Prostate gland (tissue), 2 donors: ENCODE measurements around the gene DMRTB1.

Source experiments
- POLR2A ChIP-seq: fragments of 450-650 bp; IDR thresholded peaks from one replicate; pipeline ENCODE4 v1.6.1; 2016; ENCODE audit warnings: antibody characterized with exemption, mild to moderate bottlenecking
- TF ChIP-seq, protein P1 (sequence below), 4 experiments: fragments of 200-600 bp in 2 of 4; fragments of 450-650 bp in 2 of 4; sonication (generic) in 2 of 4; IDR thresholded peaks; 1 replicate in 3 of 4; 2 replicates in 1 of 4; pipeline ENCODE4 v1.5.1; 2016 to 2019; ENCODE audit warnings: antibody characterized with exemption in 4 of 4, mild to moderate bottlenecking in 2 of 4, moderate library complexity in 2 of 4

- TF ChIP-seq, protein P1, sequence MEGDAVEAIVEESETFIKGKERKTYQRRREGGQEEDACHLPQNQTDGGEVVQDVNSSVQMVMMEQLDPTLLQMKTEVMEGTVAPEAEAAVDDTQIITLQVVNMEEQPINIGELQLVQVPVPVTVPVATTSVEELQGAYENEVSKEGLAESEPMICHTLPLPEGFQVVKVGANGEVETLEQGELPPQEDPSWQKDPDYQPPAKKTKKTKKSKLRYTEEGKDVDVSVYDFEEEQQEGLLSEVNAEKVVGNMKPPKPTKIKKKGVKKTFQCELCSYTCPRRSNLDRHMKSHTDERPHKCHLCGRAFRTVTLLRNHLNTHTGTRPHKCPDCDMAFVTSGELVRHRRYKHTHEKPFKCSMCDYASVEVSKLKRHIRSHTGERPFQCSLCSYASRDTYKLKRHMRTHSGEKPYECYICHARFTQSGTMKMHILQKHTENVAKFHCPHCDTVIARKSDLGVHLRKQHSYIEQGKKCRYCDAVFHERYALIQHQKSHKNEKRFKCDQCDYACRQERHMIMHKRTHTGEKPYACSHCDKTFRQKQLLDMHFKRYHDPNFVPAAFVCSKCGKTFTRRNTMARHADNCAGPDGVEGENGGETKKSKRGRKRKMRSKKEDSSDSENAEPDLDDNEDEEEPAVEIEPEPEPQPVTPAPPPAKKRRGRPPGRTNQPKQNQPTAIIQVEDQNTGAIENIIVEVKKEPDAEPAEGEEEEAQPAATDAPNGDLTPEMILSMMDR (IDR thresholded peaks at IDR 0.05): no peak
- no peak for TF ChIP-seq POLR2A
Observed at GRCh38 chr1:53490351-53490750, 31.2 kb downstream of the DMRTB1 start.
